Astrocyte (in vitro differentiated cells and primary cell): Measurements from ENCODE around the gene KIAA1328.

Experiments
- EZH2 ChIP-seq: IDR thresholded peaks from 2 replicates; pipeline ENCODE4 v1.6.1; 2012; ENCODE audit warnings: mild to moderate bottlenecking, low read length, inconsistent platforms; ENCODE audit not compliant: insufficient read depth
- TF ChIP-seq, protein P1 (sequence below): IDR thresholded peaks from 2 replicates; pipeline ENCODE4 v1.5.1; 2011; ENCODE audit warnings: low read depth, mild to moderate bottlenecking, inconsistent platforms, low read length, moderate library complexity; ENCODE audit not compliant: insufficient read depth

DNA sequence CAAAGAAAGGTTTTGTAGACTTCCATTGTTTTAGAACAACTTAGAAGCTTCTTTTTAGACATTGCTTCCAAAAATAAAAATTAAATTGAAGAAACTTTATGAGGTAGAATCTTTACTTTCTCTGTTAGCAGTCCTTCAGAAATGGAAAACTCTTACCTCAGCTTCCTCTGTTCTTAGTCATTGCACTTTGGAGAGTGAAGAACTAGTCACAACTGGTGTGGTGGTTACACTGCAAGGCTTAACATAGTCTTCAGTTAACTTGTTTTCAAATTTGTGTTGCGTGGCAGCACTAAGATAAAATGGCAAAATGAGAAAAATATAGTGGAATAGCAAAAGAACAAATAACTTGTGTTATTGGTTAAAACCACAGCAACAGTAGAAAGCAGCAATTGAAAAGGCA lies 332.6 kb downstream of the KIAA1328 start:
- TF ChIP-seq, protein P1, sequence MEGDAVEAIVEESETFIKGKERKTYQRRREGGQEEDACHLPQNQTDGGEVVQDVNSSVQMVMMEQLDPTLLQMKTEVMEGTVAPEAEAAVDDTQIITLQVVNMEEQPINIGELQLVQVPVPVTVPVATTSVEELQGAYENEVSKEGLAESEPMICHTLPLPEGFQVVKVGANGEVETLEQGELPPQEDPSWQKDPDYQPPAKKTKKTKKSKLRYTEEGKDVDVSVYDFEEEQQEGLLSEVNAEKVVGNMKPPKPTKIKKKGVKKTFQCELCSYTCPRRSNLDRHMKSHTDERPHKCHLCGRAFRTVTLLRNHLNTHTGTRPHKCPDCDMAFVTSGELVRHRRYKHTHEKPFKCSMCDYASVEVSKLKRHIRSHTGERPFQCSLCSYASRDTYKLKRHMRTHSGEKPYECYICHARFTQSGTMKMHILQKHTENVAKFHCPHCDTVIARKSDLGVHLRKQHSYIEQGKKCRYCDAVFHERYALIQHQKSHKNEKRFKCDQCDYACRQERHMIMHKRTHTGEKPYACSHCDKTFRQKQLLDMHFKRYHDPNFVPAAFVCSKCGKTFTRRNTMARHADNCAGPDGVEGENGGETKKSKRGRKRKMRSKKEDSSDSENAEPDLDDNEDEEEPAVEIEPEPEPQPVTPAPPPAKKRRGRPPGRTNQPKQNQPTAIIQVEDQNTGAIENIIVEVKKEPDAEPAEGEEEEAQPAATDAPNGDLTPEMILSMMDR: no peak
- no peak for TF ChIP-seq EZH2
